Hematopoietic multipotent progenitor cell treated with erythropoietin and hydrocortisone succinate and interleukin-3 and kit ligand, for 6 days (in vitro differentiated cells): ENCODE data around the gene HOXB4.
"Not testable (repeated sequence)": the region's sequence is repeated elsewhere in the genome, so short reads cannot be mapped to it uniquely, and the experiment has no call there.

Experiments
- DNase-seq: peaks from one replicate; pipeline ENCODE4 v3.0.0-alpha.2; 2015

HOXB4 gene

DNA sequence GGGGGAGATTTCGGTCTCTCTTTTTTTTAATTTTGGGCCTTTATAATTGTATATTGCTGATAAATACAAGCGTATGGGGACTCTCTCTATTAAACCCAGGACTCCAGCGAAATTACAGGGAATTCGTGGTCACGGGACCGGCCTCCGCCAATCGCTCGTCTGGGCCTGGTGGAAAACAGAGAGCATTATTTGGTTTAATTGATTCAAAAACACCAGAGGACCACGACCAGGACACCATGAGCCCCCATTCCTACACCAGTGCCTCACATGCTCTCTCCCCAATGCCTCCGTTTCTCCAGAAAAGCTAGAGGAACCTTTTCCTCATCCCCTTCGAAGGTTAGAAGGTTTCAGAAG, 33.2 kb downstream of the HOXB4 start, which contains the start of gene HOXB2:
TSS of gene HOXB2 (minus strand) at position 88 of the 354 bp plus-strand sequence. CDS start 198 bp downstream, outside the sequence.
- DNase-seq, result peak; percentile 77

DNA sequence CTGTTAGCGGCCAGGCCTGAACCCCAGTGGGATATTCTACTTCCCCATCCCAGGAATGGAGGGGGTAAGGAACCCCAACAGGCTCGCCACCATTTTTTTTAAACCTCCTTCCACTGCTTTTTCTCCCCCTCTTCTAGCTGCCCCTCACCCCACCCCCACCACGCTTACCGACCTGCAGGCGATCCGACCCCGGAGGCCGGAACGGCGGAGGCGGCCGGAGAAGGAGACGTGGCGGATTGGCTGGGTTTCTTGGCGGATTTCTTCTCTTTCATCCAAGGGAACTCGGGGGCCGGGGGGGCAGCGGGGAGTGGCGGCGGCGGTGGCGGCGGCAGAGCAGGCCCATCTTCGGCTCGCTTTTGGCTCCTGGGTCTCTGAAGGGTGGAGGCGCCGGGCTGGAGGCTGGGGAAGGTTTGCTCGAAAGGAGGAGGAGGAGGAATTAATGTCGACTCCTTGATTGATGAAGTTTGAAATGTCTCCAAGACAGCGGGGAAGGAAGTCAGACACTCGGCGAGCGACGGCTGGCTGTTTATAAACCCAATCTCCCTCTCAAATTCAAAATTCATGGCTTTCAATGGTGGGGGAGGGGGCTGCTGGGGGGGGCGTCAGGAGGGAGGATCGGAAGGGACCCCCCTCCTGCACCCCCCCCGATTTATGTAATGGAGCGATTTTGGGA, 33.7 kb downstream of the HOXB4 start:
- peak; percentile 76 for DNase-seq

DNA sequence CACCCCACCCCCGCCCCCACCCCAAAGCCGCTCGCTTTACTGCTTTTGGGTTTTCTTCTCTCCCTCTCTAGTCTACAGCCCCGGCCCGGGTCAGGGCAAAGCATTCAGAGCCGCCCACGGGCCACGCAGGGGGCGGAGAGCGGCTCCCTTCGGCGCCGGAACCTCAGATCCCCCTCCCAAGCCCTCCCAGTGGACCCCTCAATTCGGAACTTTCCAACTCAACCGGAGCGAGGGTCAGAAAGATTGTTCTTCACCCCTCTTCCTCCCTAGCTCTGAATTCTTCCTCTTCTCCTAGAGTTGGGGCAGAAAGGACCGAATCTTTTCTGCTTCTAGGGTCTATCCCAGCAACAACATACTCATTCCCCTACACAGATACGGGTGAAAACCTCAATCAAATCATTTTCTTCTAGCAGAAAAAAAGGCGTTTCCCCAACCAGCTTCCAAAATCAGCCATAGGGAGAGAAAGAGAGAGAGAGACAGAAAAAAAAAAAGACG, 34.2 kb downstream of the HOXB4 start:
- no peak for DNase-seq

- DNase-seq, result peak; percentile 72
These were observed 34.9 kb downstream of the HOXB4 start for GRCh38 chr17:48543107-48543853.

GRCh38 chr17:48542698-48543106, 35.4 kb downstream of the HOXB4 start:
- DNase-seq, result no peak

- DNase-seq, result peak; percentile 65
These were observed 36.0 kb downstream of the HOXB4 start for GRCh38 chr17:48542114-48542656.

DNA sequence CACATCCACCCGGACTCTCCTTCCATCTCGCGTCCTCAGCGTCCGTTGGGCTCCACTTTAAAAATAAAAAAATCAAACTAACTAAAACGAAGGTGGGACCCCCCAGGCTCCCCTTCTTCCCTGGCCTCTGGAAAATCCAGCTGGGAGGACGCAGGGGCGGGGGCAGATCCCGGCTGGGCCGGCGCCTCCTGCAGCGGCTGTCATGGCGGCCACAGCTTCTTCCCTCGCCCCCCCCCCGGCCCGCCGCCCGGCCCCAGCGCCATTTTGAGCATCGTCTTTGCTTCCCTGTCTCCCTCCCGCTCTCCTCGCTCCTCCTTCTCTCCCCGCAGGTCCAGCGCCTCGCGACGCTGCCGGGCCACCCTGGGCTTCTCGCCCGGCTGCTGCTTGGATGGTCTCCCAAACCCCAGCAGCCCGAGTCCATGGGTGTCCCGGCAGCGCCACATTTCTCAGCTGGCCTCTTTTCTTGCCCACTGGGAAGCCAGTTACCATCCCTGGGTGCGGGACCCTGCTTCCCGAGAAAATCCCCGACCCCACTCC, 36.5 kb downstream of the HOXB4 start:
- peak; percentile 70 for DNase-seq

GRCh38 chr17:48541036-48541576, 37.0 kb downstream of the HOXB4 start:
- DNase-seq, result peak; percentile 44

- DNase-seq, result no peak
These were observed 37.9 kb downstream of the HOXB4 start for GRCh38 chr17:48540213-48540612.

DNA sequence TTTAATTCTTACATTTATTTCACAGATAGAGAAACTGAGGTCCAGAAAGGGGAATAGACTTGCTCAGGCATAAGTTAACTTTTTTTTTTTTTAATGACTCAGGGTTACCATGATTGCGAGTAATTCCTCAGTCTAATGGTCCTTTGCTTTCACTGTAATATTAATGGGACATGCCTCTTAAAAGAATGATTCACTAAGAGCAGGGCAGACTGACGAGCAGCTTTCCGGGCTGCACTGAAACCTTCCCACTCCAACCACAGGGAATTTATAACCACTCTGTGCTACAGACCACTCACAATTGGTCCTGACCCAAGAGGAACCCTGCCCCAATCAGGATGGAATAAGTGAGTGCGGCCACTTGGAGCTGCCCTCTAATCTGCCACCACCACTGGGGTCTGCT, 39.0 kb downstream of the HOXB4 start:
- no peak for DNase-seq

GRCh38 chr17:48537316-48537715, 40.8 kb downstream of the HOXB4 start:
- DNase-seq, result no peak

DNA sequence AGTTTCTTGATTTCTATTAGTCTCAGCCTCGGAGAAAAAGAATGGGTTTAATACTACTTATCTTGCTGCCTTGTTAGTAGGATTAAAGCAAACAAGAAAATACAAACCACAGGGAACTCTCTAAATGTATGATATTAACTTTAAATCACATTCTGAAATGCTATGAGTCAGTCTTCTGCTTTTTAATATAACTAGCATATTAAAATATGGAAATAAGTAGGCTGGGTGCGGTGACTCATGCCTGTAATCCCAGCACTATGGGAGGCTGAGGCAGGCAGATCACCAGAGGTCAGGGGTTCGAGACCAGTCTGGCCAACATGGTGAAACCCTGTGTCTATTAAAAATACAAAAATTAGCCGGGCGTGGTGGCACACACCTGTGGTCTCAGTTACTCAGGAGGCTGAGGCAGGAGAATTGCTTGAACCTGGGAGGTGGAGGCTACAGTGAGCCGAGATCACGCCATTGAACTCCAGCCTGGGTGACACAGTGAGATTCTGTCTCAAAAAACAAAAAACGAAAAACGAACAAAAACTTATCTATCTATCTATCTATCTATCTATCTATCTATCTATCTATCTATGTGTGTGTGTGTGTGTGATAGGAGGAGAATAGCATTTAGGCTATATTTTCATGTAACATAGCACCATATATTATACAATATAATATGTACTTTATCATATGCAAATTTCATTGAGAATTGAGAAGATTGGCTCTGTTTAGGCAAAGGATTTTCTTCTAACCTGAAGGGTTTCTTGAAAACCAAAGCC, 42.2 kb downstream of the HOXB4 start:
- not testable (repeated sequence) for DNase-seq

DNA sequence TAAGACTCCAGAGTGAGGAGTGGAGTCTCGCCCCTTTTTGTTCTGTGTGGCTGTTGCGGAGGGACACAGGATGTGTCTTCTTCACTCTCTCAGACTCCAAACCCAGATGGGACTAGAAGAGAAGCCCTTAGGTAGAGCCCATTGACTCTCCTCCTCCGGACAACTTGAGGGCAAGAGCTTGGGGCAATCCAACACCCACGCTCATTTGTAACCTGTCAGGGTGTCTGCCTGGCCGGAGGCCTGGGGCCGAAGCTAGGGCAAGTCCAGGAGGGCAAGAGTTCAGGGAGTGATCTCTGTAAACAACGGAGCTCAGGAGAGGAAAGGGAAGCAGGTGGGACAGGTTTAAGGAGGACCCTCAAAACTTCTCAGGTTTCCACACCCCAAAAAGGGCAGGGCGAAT, 45.9 kb downstream of the HOXB4 start:
- no peak for DNase-seq

GRCh38 chr17:48530887-48531272, 47.3 kb downstream of the HOXB4 start, which contains the start of gene HOXB1:
Gene HOXB1 (minus strand): TSS chr17:48531011. CDS start chr17:48530904, 107 bp downstream.
- no peak for DNase-seq

DNA sequence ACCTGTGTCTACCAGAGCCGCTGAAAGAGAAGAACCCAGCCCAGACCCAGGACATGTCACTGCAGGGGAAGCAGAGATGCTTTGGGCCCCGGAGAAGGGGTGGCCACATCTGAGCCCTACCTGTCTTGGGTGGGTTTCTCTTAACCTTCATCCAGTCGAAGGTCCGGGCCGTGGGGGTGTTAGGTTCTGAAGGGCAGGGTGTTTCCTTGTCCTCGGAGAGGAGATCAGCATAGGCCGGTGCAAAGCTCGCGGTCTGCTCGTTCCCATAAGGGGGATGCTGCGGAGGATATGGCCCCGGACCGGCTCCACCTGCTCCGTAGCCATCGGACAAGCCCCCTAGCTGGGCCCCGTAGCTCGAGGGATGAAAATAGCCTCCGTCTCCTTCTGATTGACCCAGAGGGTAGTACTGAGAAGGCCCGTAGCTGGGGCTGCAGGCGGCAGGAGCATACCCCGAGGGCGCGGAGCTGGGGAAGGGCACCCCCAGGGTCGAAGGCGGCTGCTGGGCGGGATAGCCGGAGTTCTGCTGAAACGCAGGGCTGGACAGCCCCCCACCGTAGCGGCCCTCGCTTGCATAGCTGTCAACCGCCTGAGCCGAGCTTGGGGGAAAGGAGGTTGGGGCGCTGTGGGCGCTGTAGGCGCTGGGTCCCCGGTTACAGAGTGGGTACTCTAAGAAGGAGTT, 47.8 kb downstream of the HOXB4 start:
- no peak for DNase-seq

DNA sequence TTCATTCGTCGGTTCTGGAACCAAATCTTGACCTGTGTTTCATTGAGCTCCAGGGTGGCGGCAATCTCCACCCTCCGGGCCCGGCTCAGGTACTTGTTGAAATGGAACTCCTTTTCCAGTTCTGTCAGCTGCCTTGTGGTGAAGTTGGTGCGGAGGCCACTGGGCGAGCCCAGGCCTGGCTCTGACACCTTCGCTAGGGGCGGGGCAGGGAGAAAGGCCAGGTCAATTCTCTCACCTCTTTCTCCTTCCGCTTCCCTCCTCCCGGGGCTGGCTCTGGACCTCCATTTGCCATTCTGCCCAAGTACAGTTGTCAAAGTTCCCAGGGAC, 48.5 kb downstream of the HOXB4 start:
- DNase-seq, result no peak

- DNase-seq, result no peak
These were observed 49.0 kb downstream of the HOXB4 start for GRCh38 chr17:48528936-48529682.

DNA sequence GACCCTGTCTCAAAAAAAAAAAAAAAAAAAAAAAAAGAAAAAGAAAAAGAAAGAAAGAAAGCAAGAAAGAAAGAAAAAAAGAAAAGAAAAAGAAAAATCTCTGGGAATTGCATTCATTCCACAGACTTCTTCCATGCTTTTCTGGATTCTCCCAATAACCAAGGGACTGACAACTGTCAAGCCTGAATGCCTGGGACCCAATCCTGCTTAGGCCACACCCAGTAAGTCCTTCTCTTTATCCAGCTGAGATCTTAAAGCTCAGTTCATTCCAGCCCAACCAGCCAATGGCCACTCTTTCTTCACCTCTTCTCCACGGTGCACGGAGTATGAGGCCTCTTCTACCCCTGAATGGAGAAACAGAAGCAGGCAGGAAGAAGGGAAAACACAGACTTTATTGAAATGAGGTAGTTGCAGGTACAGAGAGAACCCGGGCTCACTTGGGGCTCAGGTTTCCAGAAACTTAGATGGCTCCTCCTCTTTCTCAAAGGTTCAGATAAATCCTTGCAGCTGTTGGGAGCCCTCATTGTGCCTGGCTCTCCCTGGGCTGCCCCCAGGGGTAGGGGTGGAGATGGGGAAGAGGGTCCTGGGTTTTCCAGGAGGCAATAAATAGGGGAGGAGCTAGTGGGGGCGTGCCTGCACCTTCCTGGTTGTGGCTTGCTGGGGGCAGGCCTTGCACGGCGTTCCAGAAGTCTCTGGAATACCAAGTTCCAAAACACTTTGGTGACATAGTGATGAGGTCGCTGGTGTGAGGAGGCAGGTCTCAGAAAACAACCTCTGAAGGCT, 49.8 kb downstream of the HOXB4 start:
- DNase-seq, result no peak

DNA sequence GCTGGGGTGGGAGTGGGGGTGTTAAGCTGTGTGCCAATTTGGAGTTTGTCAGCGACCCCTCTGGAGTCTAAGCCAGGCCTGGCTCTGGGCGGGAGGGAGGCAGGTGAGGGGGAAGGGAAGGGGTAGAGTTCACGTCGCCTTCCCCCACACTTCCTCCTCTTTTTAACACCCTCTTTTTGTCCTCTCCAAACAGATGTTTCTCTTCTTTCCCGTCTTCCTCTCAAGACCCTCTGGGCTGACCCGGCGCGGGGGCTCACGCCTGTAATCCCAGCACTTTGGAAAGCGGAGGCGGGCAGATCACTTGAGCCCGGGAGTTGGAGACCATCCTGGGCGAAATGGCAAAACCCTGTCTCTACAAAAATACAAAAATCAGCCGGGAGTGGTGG, 50.6 kb downstream of the HOXB4 start:
- no peak for DNase-seq
